ENCODE results near the gene STXBP1. TPM values are rescaled to one million over a fixed set of nuclear protein-coding genes. Genes with fewer than 3 reads are reported as not detected.

STXBP1 gene
- total and polyA plus RNA-seq, 4 donors = 19.2 to 65.8 (median 46.7) TPM

DNA sequence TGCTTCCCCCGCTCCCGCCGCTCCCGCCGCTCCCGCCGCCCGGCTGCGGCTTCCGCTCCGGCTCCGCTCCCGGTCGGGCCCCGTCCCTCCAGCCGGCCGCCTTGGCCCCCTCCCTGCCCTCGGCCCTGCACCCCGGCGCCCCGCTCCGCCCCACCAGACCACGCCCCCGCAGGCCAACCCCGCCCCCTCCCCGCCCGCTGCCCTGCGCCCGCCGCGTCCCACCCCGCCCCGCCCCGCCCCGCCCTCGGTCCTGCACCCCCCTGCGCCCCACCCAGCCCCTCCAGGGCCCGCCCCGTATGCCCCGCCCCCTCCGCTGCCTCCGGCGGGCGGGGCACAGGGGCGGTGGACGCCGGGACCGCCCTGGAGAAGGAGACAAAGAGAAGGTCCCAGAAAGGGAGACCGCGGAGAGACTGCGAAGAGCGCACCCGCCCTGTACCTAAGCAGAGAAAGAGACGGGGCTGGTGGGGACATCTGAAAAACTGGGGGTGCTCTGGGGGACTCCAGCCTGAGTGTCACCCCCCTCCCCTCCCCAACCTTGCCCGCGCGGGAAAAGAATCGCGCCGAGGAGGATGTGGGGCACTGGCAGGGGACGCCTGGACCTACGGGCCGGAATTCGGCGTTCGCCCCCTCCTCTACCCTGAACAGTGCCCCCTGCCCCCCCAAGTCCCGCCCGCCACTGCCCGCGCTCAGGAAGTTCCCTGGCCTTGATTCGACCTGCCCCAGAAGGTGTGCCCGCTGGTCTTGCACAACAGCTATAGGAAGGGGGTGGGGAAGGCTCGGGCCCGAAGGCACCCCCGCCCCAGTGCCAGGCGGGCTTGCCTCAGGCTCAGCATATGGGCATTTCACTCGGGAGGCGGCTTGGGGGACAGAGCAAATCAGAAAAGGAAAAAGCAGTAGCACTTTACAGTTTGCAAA lies 42.8 kb upstream of the STXBP1 start:
- Histone ChIP-seq H3K27me3 (ENCODE audit: control insufficient read depth in 3 of 3, insufficient read depth in 3 of 3, low read length in 2 of 3) (no peaks in the 10 kb centered on the region), H3K4me1 (ENCODE audit: control insufficient read depth in 5 of 5, insufficient read depth in 5 of 5, low read length in 5 of 5) (peaks cover 0 to 48% (median 24%) of the 10 kb centered on the region in 5 donors), H3K4me3 (peak overlapping the region; percentile 92), H3K27ac (ENCODE audit: low read depth in 1 of 2, low read length in 1 of 2) (peak overlapping the region; percentile 76 to 94), H3K9me3 (ENCODE audit: control insufficient read depth in 4 of 4, insufficient read depth in 3 of 4, low read length in 3 of 4) (no peaks in the 10 kb centered on the region), H3K36me3 (ENCODE audit: control insufficient read depth in 4 of 4, insufficient read depth in 4 of 4, low read length in 4 of 4) (peaks cover 0 to 5% (median 1%) of the 10 kb centered on the region in 4 donors), H3K9ac (ENCODE audit: insufficient read depth in 1 of 2, low read length in 2 of 2) (peak overlapping the region; percentile 69 to 74)
- TF ChIP-seq, protein P1, sequence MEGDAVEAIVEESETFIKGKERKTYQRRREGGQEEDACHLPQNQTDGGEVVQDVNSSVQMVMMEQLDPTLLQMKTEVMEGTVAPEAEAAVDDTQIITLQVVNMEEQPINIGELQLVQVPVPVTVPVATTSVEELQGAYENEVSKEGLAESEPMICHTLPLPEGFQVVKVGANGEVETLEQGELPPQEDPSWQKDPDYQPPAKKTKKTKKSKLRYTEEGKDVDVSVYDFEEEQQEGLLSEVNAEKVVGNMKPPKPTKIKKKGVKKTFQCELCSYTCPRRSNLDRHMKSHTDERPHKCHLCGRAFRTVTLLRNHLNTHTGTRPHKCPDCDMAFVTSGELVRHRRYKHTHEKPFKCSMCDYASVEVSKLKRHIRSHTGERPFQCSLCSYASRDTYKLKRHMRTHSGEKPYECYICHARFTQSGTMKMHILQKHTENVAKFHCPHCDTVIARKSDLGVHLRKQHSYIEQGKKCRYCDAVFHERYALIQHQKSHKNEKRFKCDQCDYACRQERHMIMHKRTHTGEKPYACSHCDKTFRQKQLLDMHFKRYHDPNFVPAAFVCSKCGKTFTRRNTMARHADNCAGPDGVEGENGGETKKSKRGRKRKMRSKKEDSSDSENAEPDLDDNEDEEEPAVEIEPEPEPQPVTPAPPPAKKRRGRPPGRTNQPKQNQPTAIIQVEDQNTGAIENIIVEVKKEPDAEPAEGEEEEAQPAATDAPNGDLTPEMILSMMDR (IDR thresholded peaks at IDR 0.05; ENCODE audit: control extremely low read depth, extremely low read depth) = no peak
- peak; percentile 61 for ATAC-seq (ENCODE audit: insufficient read depth, low FRiP score)
- WGBS, 2 donors = 1 to 2% methylated on average over 36 to 77 of the region's 78 CpGs
- DNase-seq = peak; percentile 92 to 95 (median 94)

DNA sequence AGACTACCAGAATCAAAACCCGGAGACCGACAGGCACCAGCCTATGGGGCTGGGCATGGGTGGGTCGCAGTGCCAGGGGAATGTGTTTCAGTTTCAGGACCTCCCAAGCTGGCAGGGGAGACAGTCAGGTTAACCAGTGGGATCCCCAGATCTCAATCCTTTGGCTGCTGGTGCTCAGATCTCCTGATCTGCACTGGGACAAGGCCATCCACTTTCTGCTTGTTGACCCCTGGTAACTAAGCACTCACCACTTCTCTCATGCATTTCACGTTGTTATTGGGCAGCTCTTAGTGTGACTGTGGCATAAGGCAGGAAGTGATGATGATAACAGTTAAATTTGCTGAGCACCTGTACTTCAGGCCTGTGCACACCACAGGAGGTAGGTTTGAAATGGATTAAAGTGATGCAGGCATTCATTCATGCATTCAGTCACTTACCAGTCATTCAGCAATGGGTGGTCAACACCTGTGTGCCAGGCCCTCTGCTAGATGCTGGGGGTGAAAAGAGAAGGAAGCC lies 42.1 kb upstream of the STXBP1 start:
- Histone ChIP-seq H3K9me3 (ENCODE audit: control insufficient read depth in 4 of 4, insufficient read depth in 3 of 4, low read length in 3 of 4) (no peaks in the 10 kb centered on the region), H3K27me3 (ENCODE audit: control insufficient read depth in 3 of 3, insufficient read depth in 3 of 3, low read length in 2 of 3) (no peaks in the 10 kb centered on the region), H3K36me3 (ENCODE audit: control insufficient read depth in 4 of 4, insufficient read depth in 4 of 4, low read length in 4 of 4) (peaks cover 0 to 5% (median 0%) of the 10 kb centered on the region in 4 donors), H3K4me1 (ENCODE audit: control insufficient read depth in 5 of 5, insufficient read depth in 5 of 5, low read length in 5 of 5) (peaks cover 0 to 55% (median 28%) of the 10 kb centered on the region in 5 donors), H3K27ac (ENCODE audit: low read depth in 1 of 2, low read length in 1 of 2) (peak overlapping the region in 1 of 2 donors; percentile 94), H3K4me3 (no peak overlapping the region), H3K9ac (ENCODE audit: insufficient read depth in 1 of 2, low read length in 2 of 2) (peak overlapping the region; percentile 69 to 74)
- peak; percentile 30 to 60 (median 57) for DNase-seq
- TF ChIP-seq, protein P1 (IDR thresholded peaks at IDR 0.05; ENCODE audit: control extremely low read depth, extremely low read depth) = no peak
- no peak for ATAC-seq (ENCODE audit: insufficient read depth, low FRiP score)
- WGBS, 2 donors = 5 to 15% methylated on average over 4 of the region's 4 CpGs

DNA sequence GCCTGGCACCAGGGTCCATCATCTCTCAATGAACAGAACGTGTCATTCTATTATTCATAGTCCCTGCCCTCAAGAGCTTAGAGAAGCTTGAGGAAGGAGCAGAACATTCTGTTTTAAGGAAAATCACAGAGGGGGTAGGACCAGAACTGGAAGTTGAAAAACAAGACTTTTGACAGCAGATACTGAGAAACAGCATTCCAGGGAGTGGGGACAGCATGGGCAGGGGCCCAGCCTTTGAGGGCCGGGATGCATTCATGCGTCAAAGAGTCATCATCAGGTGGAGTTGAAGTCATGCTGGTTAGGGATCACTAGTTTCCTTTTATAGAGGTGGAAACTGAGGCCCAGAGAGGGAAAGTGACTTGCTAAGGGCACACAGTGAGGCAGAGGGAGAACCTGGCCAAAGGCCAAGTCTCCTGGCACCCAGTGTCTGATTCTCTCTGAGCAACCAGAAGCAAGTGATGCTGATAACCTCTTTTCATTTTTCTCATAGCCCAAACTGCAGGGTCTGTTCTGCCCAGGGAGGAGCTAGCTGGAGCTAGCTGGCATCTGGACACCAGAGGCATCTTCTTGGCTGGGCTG lies 41.5 kb upstream of the STXBP1 start:
- TF ChIP-seq, protein P1 (IDR thresholded peaks at IDR 0.05; ENCODE audit: control extremely low read depth, extremely low read depth) = no peak
- DNase-seq (no peak), ATAC-seq (ENCODE audit: insufficient read depth, low FRiP score) (no peak)
- peak overlapping the region in 1 of 2 donors; percentile 94 for H3K27ac ChIP-seq (ENCODE audit: low read depth in 1 of 2, low read length in 1 of 2)
- H3K4me1 ChIP-seq (ENCODE audit: control insufficient read depth in 5 of 5, insufficient read depth in 5 of 5, low read length in 5 of 5) = peaks cover 0 to 55% (median 24%) of the 10 kb centered on the region in 5 donors
- no peaks in the 10 kb centered on the region for H3K27me3 ChIP-seq (ENCODE audit: control insufficient read depth in 3 of 3, insufficient read depth in 3 of 3, low read length in 2 of 3)
- H3K4me3 ChIP-seq = no peak overlapping the region
- no peaks in the 10 kb centered on the region for H3K9me3 ChIP-seq (ENCODE audit: control insufficient read depth in 4 of 4, insufficient read depth in 3 of 4, low read length in 3 of 4)
- 69 to 80% methylated on average over 3 of the region's 3 CpGs for WGBS, 2 donors
- no peak overlapping the region for H3K9ac ChIP-seq (ENCODE audit: insufficient read depth in 1 of 2, low read length in 2 of 2)
- H3K36me3 ChIP-seq (ENCODE audit: control insufficient read depth in 4 of 4, insufficient read depth in 4 of 4, low read length in 4 of 4) = peaks cover 0 to 3% (median 0%) of the 10 kb centered on the region in 4 donors
